Right renal pelvis (tissue), 4 donors: ENCODE data around the gene TP53TG5. TPM values are rescaled to one million over a fixed set of nuclear protein-coding genes. Genes with fewer than 3 reads are reported as not detected.

Source experiments
- DNase-seq, 4 donors: peaks; one replicate each; pipeline ENCODE4 v3.0.0-alpha.2; 2013; ENCODE audit warnings: low read depth in 4 of 4, low spot score in 3 of 4, missing footprints in 1 of 4
- polyA plus RNA-seq, 4 donors: library from polyadenylated mRNA; unstranded; fragments of 120-200 nt; gene quantifications; one replicate each; pipeline ENCODE4 v1.2.1, GENCODE V29; 2013; ENCODE audit not compliant: insufficient read length in 4 of 4

TP53TG5 gene
- polyA plus RNA-seq, 4 donors, result 0.94 to 1.6 (median 1.2) TPM

DNA sequence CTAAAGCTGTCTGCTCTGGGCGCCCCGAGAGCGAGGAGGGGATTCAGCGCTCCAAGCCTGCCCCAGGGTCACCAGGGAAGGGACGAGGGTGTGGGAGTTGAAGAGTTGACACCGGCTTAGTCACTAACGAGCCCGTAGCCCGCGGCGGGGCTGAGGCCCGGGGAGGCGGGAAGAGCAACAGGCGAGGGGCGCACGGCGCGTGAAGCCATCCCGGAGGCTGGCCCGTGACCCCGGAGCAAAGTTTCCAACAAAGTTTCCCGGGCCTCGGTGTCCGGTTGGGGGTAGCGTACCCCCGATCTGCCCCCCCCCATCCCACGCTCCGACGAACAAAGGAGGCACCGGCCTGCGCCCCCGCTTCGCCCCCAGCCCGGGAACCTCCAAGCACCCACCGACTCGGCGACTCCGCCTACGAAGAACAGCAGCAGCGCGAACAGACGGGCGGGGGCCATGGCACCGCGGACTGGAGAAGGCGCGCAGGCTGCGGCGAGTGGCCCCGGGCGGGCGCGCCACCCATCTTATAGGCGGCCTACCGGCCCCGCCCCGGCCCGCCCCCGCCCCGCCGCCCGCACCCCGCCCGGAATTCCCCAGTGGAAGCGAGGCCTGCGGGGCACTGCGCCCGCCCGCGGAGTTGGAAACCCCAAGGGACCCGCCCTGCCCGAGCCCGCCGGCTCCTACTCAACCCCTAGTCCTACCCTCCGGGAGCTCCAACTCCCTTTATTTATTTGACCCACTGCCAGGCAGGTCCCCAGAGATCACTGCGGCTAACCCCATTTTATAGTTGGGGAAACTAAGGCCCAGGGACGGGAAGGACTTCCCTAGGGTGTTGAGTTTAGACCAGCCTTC is 30.0 kb downstream of the TP53TG5 start, which contains the start of gene SDC4:
Gene SDC4 (minus strand): TSS at position 489 of the 843 bp plus-strand sequence. CDS start 40 bp downstream, at position 449.
- no peak for DNase-seq

DNA sequence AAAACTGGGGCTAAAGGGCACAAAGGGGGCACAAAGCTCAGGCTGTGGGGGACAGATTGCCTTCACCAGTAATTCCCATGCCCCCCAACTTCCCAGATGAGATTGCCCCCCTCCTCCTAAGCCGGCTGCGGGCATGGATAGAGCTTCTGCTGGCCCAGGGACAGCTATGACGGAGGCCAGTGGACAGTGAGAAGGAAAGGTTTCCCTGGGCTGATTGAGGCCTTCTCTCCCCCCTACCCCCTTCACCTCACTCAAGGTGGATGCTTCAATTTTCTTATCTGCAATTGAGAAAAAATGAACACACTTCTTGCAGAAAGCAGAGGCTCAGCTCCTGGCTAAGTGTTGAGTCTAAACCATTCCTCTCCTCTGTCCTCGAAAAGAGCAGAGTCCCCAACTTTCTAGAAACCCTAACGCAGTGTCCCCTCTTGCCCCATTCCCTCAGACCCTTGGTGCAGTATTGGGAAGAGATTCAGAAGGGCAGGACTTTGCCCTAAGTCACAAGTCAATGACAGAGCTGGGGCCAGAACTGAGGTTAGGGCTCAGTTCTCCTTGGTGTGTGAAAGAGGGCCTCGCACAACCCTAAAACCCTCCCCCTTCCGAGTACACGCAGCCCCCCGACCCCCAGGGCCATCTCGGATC is 30.7 kb downstream of the TP53TG5 start:
- no peak for DNase-seq

DNA sequence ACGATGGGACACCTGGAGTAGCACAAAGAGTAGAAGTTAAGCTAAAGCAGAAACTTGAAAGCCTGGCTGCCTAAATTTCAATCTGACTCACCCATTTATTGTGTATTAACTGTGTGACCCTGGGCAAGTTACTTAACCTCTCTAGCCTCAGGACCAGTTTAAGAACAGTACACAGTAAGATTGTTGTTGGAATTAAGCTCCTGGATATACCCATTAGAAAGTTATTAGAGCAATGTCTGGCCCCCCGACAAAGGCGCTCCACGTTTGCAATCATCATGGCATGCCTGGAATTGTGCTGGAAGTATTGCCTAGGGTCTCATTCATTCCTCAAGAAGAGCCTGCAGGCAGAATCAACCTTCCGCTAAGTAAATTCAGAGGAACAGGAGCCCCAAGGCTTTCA is 31.3 kb downstream of the TP53TG5 start:
- DNase-seq, result no peak

DNA sequence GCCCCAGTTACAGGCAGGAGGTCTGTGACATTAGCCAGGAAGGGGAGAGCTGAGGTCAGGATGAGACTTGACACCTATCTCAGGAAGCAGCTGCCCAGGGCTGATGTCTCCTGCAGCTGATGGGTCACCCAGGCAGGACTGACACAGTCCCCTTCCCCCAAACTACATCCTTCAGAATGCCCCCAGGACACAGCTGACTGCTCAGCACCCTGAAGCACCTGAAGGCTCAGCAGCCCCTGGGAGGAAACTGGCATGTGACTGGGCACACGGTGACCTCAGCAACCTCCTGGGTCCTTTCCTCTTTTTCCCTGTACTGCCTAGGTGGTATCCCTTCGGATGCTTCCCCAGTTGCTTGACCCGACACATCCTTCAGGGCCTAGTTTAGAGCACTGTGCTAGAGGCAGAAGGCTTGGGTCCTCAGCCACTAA is 31.8 kb downstream of the TP53TG5 start:
- DNase-seq, result no peak

DNA sequence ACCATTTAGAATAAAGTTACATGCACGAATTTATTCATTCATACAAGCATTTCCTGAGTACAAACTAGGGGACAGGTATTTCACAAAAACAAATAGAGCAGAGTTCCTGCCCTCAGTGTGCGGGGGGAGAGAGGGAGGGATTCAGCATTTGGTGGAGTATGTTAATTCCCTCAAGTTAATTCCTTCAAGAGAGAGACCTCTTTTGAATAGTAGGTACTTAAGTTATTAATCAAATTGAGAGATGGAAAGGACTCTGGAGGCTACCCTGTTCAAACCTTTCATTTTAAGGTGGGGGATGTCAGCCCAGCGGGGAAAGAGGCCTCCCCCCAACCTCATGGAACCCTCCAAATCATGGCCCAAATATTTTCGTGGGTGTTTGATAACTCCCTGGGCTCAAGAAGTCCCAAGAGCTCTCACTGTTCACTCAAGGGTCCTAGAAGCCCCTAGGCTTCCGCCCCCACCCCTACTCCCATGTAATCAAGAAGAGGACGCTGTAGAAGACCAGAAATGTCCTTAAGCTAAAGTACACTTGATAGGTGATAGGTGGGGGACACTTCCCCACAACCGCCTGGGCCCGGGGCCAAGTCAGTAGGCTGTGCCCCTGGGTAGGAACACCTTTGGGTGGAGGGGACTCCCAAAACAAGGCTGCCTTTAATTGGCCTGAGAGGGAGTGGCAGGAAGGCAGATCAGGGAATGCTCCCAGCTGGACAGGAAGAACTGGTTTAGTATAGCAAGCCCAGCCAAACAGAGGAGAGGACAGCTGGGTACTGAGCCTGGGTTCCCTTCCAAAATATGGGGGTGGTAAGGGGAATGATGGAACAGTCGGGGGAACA is 32.8 kb downstream of the TP53TG5 start:
- no peak for DNase-seq

- DNase-seq, result no peak
Observed at GRCh38 chr20:45344168-45344860, 33.8 kb downstream of the TP53TG5 start.

GRCh38 chr20:45343532-45344167 is 34.5 kb downstream of the TP53TG5 start:
- DNase-seq, result no peak

GRCh38 chr20:45342855-45343531 is 35.1 kb downstream of the TP53TG5 start:
- no peak for DNase-seq

- no peak for DNase-seq
Observed at GRCh38 chr20:45341939-45342854, 35.9 kb downstream of the TP53TG5 start.

DNA sequence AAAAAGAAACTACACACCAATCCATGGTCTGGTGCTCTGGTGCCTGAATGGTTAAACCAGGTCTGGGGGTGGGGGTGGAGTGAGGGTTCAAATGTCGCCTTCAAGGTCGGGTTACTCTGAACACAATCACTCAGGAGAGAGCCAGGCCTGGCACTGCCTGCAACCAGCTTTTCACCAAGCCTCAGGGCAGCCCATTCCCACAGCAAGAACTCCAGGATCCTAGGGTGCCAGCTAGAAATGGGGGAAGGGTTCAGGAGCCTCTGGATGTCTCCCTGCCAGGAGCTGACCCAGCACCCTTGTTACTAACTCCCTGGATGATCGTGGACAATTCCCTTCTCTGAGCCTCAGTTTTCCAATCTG is 36.6 kb downstream of the TP53TG5 start:
- no peak for DNase-seq

DNA sequence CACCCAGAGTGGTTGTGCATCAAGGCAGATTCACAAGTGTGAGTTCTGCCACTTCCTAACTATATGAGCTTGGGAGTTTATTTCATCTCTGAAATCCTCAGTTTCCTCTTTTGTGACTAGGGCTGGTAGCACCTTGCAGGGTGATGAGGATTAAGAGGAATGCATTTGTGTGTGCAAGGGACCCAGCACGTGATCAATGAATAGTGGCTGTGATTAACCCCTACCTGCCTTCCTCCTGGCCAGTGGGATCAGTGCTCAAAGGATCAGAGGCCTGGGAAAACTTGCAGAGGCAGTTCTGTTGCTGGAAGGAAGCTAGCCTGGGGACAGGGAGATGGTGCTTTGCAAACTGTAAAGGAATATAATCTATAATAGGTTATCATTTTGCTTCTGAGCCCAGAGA is 37.2 kb downstream of the TP53TG5 start:
- DNase-seq, result no peak

DNA sequence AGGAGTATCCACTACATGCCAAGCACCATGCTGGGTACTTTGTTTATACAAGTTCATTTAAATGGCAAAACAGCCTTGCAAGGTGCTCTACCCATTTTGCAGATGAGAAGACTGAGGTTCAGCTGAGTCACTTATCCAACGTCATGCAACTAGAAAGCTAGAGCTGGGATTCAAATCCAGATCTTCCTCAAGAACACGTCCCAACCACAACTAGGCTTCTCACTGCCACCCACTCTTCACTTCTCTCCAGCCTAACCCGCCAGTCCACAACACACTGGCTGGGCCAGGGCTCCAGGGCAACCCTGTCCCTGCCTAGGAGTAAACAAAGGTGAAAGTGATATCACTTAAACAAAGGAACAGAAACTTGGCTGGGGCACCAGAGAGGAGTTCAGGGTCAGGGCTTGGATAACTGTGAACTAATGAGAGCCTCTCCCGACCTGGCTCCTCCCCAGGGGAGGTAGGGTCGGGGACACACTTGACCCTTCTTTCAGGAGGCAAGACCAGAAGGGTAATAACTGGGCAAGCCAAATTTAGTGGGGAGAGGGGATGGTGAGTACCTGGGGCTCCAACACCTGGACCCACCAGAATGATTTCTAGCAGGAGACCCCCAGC is 37.8 kb downstream of the TP53TG5 start:
- DNase-seq, result no peak

DNA sequence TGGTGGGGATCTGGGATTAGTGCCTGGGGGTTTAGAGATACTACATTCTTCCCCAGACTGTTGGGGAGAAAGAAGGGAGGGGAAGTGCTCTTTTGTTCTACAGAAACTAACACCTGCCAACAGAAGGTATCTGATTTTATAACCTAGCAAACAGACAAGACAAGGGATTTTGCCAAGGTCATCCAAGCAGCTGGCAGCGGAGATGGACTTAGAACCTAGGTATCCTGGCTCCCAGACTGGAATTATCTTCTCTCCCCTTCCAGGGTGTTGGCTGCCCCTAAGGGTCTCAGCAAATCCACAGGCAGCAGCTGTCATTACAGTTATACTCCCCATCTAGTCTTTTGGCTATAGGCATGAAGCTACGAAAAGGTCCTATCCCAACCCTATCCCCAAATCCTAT is 38.3 kb downstream of the TP53TG5 start:
- DNase-seq, result no peak

DNA sequence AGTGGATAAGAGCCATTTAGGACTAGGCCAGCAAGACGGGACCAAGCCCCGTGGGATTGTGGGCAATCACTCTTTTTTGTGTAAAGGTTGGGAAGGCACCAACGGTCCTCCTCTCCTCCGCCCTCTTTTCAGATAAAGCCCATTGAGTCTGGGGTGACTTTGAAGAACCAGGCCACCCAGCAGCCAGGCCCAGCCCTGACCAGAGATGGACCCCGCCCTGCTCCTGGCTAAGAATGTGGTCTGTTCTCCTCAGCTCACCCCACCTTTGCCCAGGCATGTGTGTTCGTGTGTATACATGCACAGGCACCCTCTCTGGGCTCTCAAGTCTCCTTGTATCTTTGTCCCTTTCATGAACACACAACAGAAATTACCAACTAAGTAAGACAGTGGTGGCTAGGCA is 39.0 kb downstream of the TP53TG5 start:
- DNase-seq, result no peak

DNA sequence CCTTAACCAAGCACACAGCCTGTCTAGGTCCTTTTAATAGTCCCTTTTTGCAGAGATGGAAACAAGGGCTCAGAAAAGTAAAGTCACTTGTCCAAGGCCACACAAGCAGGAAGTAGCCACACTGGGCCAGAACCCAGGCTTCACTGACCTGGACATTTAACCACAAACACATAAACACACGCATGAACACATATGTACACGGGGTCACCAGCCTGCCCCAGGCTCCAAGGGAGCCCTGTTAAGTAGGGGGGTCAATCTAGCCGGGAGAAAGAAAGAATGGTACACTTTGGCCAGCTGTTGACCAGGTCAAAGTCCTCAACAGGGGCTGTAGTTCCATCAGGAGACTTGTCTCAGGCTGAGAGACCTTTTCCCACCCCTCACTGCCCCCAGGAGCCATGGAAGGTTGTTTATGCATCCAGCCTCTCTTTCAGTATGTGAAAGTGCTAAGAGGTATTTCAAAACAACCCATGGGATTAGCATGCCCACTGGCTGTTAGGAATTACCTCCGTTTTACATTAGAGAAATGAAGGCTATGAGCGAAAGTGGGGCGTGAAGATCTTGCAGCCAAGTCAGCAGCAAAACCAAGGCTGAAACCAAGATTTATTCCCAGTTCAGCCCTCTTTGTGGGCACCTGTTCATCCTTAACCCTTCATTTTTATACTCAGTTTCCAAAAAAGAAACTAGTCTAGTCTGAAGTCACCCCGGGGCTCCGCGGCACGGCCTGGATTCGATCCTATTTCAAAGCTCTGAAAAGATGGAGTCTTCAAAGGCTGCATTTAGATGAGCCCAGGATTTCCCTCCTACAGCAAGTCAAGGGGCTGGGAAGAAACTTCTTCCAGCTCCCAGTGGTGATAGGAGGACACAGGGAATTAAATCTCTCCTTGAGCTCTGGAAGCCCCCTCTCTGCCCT is 39.7 kb downstream of the TP53TG5 start:
- DNase-seq, result no peak

DNA sequence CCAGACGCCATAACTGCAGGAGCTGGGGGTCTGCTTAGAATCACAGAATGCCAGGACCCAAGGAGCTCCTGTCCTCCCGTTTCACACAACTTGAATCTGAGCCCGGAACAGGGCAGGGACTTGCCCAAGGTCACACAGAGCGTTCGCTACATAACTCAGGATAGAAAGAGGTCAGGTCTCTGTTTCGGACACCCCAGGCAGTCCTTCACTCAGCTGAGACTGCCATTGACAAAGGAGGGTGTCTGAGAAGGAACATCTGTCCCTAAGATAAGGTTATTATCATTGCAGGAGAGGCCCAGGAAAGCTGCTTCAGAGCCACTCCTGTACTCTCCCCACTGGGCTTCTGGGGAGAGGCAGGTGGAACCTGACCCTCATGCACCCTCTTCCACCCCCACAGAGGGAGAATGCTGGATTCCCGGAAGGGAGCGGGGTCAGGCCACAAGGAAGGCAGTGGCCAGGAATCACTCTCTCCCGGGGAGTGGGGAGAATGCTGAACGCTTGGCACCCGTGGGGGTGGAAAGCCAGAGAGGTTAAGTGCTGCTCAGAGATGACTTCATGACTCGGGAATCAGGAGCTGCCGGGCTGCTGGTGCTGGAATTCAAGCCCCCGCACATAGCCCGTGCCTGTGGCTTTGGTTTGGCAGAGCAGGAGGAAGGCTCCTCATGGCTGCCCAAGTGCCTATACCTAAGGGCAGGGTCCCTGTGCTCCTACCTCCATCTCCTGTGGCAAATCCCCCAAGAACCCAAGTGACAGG is 40.6 kb downstream of the TP53TG5 start:
- DNase-seq, result no peak
